Ovary (tissue), 3 donors: Measurements from ENCODE around the gene PKM.

ENCODE experiments used
- CTCF ChIP-seq, 3 donors: fragments of 450-650 bp in 2 of 3; fragments of 200-600 bp in 1 of 3; IDR thresholded peaks; one replicate each; pipeline versions ENCODE4 v1.5.1 to v1.8.0; 2016 to 2022; ENCODE audit warnings: antibody characterized with exemption in 3 of 3, mild to moderate bottlenecking in 1 of 3
- POLR2A ChIP-seq: fragments of 450-650 bp; IDR thresholded peaks from one replicate; pipeline ENCODE4 v1.6.1; 2017; ENCODE audit warnings: antibody characterized with exemption, mild to moderate bottlenecking, moderate library complexity
- donor health status: DM: no; HTN: no; CAD: no.

- TF ChIP-seq CTCF (IDR thresholded peaks at IDR 0.05) (no peak), POLR2A (no peak)
These were observed 50.9 kb downstream of the PKM start for GRCh38 chr15:72179950-72180581.
